Bronchial epithelial cell (primary cell): ENCODE results near the gene GRK6. TPM values are rescaled to one million over a fixed set of nuclear protein-coding genes. Genes with fewer than 3 reads are reported as not detected.

ENCODE experiments used
- DNase-seq: peaks from one replicate; pipeline ENCODE4 v3.0.0-alpha.2; 2010; ENCODE audit warnings: low read depth
- FAIRE-seq: peaks from 2 replicates; lab custom pipeline; 2011; peaks lifted over from hg19 to GRCh38; lab: Jason Lieb, UNC
- H3K27me3 ChIP-seq: 2 replicates; pipeline ENCODE4 v1.5.1; 2011; ENCODE audit warnings: low read length; ENCODE audit not compliant: control insufficient read depth, insufficient read depth
- H3K36me3 ChIP-seq: 2 replicates; pipeline ENCODE4 v1.5.1; 2011; ENCODE audit warnings: low read length; ENCODE audit not compliant: control insufficient read depth, insufficient read depth
- H3K4me3 ChIP-seq: 2 replicates; pipeline ENCODE4 v1.5.1; 2011; ENCODE audit warnings: mild to moderate bottlenecking, low read depth, low read length, control low read depth
- total RNA-seq: library from RNA; depleted of rRNA; stranded (reverse); fragments of >200 nt; gene quantifications from 2 replicates; pipeline ENCODE4 v1.2.1, GENCODE V29; 2014
- TF ChIP-seq, protein P1 (sequence below): IDR thresholded peaks from 2 replicates; pipeline ENCODE4 v1.5.1; 2011; ENCODE audit warnings: mild to moderate bottlenecking, moderate library complexity, low read length, control low read depth, inconsistent platforms; ENCODE audit not compliant: insufficient read depth, severe bottlenecking

Gene GRK6
- total RNA-seq, 1 donor from 2014 or later, result 22.9 TPM

DNA sequence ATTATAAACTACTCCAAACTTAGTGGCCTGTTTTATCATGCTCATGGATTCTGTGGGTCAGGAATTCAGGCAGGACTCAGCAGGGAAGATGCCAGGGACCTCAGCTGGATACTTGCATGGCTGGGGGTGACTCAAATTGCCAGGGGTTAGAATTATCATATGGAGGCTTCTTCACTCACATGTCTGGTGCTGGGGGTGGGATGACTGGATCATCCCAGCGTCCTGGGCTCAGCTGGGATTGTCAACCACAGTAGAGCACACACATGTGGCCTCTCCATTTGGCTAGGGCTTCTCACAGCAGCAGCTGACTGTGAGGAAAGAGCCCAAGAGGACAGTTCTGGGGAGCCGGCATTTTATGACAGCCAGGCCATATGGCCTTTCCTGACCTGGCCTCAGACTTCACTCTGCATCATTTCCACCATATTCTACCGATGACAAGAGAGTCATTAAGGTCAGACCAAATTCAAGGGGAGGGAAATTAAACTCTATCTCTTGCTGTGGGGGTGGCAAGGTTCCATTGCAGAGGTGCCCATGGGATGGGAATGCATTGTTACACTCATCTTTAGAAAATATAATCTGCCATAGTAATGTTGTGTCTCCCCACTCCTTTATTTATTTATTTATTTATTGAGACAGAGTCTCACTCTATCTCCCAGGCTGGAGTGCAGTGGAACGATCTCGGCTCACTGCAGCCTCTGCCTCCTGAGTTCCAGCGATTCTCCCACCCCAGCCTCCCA is 5.2 kb upstream of the GRK6 start:
- H3K4me3 ChIP-seq, result no peak overlapping the region
- FAIRE-seq (no peak), DNase-seq (no peak)
- no peaks in the 10 kb centered on the region for H3K36me3 ChIP-seq
- no peaks in the 10 kb centered on the region for H3K27me3 ChIP-seq
- TF ChIP-seq, protein P1, sequence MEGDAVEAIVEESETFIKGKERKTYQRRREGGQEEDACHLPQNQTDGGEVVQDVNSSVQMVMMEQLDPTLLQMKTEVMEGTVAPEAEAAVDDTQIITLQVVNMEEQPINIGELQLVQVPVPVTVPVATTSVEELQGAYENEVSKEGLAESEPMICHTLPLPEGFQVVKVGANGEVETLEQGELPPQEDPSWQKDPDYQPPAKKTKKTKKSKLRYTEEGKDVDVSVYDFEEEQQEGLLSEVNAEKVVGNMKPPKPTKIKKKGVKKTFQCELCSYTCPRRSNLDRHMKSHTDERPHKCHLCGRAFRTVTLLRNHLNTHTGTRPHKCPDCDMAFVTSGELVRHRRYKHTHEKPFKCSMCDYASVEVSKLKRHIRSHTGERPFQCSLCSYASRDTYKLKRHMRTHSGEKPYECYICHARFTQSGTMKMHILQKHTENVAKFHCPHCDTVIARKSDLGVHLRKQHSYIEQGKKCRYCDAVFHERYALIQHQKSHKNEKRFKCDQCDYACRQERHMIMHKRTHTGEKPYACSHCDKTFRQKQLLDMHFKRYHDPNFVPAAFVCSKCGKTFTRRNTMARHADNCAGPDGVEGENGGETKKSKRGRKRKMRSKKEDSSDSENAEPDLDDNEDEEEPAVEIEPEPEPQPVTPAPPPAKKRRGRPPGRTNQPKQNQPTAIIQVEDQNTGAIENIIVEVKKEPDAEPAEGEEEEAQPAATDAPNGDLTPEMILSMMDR, result no peak

DNA sequence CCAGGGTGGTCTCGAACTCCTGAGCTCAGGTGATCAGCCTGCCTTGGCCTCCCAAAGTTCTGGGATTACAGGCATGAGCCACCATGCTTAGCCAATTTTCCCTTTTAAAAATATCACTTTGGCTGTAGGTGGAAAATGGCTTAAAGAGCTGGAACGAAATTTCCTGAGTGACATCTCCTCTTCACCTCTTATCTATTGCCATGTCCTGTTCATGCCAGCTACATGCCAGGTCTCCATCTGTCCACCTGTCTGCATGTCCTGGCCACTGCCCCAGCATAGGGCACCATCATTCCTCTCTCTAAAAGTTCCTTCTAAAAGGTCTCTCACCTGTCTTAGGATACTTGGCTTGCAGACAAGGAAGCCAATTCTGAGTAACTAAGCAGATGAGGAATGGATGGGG is 2.8 kb upstream of the GRK6 start:
- Histone ChIP-seq H3K4me3 (no peak overlapping the region), H3K36me3 (no peaks in the 10 kb centered on the region), H3K27me3 (no peaks in the 10 kb centered on the region)
- TF ChIP-seq, protein P1, result no peak
- DNase-seq (no peak), FAIRE-seq (no peak)

DNA sequence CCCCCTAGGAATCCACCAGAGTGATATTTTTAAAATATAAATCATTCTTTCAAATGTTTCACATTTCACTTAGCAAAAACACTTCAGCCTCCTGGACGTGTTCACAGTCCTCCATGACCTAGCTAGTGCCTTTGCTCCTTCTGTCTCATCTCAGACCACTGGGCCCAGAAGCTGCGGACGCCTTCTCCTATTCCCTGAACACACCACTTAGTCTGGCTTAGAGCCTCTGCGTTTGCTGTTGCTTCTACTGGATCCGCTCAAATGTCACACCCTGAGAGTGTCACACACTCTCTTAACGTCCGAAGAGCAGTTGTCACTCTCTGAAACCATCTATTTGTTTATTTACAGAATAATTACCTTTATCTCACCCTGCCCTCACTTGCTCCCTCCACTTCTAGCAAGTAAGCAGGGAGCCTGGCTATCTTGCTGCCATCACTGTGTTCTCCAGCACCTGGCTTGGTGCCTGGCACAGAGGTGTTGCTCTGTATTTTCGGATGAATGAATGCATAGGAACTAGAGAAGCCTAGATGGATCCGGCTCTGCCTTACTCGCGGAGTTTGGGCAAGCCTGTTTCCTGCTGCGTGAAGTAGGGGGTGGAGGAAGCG is 1.2 kb upstream of the GRK6 start:
- DNase-seq (no peak), FAIRE-seq (no peak)
- Histone ChIP-seq H3K27me3 (no peaks in the 10 kb centered on the region), H3K4me3 (peak overlapping the region; percentile 46), H3K36me3 (no peaks in the 10 kb centered on the region)
- TF ChIP-seq, protein P1, result no peak

DNA sequence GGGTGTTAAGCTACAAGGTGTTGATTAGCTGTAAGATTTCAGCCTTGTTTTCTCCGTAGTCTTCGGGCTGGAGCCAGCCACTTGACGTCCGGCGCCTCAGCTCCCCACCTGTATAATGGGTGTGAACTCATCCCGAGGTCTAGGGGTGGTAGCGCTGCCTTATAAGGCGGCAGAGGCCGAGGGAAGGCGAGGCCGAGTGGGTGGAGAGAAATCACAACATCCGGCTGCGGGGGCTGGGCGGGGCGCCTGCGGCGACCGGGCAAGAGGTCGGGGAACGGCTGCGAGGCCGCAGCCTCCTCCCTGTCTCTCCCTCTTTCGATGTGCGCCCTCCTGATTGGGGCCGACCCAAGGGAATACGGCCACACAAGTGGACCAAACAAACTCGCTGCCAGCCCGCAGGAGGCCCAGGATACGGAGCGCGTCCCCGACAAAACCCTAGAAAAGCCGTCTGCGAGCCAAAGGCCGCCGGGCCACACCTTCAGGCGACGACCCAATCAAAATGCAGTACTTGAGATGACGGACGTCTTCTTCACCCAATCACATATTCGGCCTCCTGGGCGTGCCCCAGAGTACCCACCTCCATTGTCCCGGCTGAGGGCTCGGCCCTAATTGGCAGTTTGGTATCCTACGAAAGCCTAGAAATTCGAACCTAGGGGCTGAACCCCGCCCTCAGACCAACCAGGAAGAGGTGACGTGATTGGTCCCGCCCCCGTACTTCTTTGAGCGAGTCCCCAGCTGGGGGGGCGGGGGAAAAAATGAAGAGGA is 493 bp upstream of the GRK6 start:
- peak overlapping the region; percentile 46 for H3K4me3 ChIP-seq
- TF ChIP-seq, protein P1, result no peak
- peak; percentile 100 for DNase-seq
- H3K36me3 ChIP-seq, result peaks cover 2% of the 10 kb centered on the region
- peak; percentile 73 for FAIRE-seq
- no peaks in the 10 kb centered on the region for H3K27me3 ChIP-seq

DNA sequence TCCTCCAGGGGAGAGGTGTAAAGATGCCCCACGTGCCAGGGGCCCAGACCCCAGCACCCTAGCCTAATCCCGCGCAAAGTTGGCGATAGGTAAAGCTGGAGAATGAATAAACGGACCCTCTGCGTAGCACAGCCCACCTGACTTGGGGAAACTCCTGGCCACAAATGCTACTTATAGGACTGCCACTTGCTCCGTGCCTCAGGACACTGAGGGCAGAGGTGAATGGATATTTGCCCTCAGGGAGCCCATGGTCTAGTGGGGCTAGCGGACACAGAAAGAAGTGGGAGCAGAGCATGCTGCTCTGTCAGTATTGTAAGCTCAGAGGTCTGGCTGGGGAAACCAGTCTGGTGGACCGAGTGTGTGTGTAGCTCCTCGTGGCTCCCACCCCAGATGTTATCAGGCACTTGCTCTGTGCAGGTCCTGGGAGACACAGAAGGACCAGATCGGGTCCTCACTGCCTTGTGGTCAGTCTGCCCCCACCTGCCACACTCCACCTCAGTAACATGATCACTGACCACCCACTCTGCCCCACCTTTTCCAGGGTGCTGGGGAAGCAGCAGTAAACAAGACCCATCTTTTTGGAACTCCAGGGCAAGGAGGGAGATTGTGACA is 841 bp downstream of the GRK6 start:
- DNase-seq, result no peak
- FAIRE-seq, result no peak

More for the DNA sequence above, 841 bp downstream of the GRK6 start:
- H3K36me3 ChIP-seq, result peaks cover 7% of the 10 kb centered on the region
- no peaks in the 10 kb centered on the region for H3K27me3 ChIP-seq
- TF ChIP-seq, protein P1, result no peak
- peak overlapping the region; percentile 82 for H3K4me3 ChIP-seq
